ENCODE measurements around the gene GADD45B. TPM values are rescaled to one million over a fixed set of nuclear protein-coding genes. Genes with fewer than 3 reads are reported as not detected.
A peak's percentile ranks its signal among the peaks of the same experiment; 100 is the strongest.
"Not testable (repeated sequence)": the region's sequence is repeated elsewhere in the genome, so short reads cannot be mapped to it uniquely, and the experiment has no call there.

GADD45B gene
- total RNA-seq, 1 donor from 2014 or later, result 25.8 TPM

- no peak overlapping the region for H3K4me3 ChIP-seq (ENCODE audit: low read depth, low read length)
- TF ChIP-seq CTCF (IDR thresholded peaks at IDR 0.05; ENCODE audit: insufficient read depth, low read length, severe bottlenecking), result no peak
- H3K27me3 ChIP-seq (ENCODE audit: control insufficient read depth, insufficient read depth, low read length), result no peaks in the 10 kb centered on the region
- FAIRE-seq (no peak), DNase-seq (ENCODE audit: low read depth) (peak; percentile 64)
- H3K36me3 ChIP-seq (ENCODE audit: control insufficient read depth, insufficient read depth, low read length), result no peaks in the 10 kb centered on the region
Observed at GRCh38 chr19:2469102-2469914, 6.6 kb upstream of the GADD45B start.

GRCh38 chr19:2469915-2470200 is 6.1 kb upstream of the GADD45B start:
- not testable (repeated sequence) for H3K27me3 ChIP-seq (ENCODE audit: control insufficient read depth, insufficient read depth, low read length); H3K36me3 ChIP-seq (ENCODE audit: control insufficient read depth, insufficient read depth, low read length); H3K4me3 ChIP-seq (ENCODE audit: low read depth, low read length); FAIRE-seq; DNase-seq (ENCODE audit: low read depth)

- H3K4me3 ChIP-seq (ENCODE audit: low read depth, low read length), result peak overlapping the region; percentile 99
- peaks cover 2% of the 10 kb centered on the region for H3K36me3 ChIP-seq (ENCODE audit: control insufficient read depth, insufficient read depth, low read length)
- no peaks in the 10 kb centered on the region for H3K27me3 ChIP-seq (ENCODE audit: control insufficient read depth, insufficient read depth, low read length)
- FAIRE-seq, result no peak
- DNase-seq (ENCODE audit: low read depth), result peak; percentile 53
- TF ChIP-seq CTCF (IDR thresholded peaks at IDR 0.05; ENCODE audit: insufficient read depth, low read length, severe bottlenecking), result peak; percentile 87
Observed at GRCh38 chr19:2474232-2475017, 1.5 kb upstream of the GADD45B start.

GRCh38 chr19:2475018-2475701 is 767 bp upstream of the GADD45B start:
- FAIRE-seq (no peak), DNase-seq (ENCODE audit: low read depth) (no peak)
- no peak for TF ChIP-seq CTCF (IDR thresholded peaks at IDR 0.05; ENCODE audit: insufficient read depth, low read length, severe bottlenecking)
- H3K36me3 ChIP-seq (ENCODE audit: control insufficient read depth, insufficient read depth, low read length), result peaks cover 2% of the 10 kb centered on the region
- no peaks in the 10 kb centered on the region for H3K27me3 ChIP-seq (ENCODE audit: control insufficient read depth, insufficient read depth, low read length)
- H3K4me3 ChIP-seq (ENCODE audit: low read depth, low read length), result peak overlapping the region; percentile 99

- no peak for TF ChIP-seq CTCF (IDR thresholded peaks at IDR 0.05; ENCODE audit: insufficient read depth, low read length, severe bottlenecking)
- no peaks in the 10 kb centered on the region for H3K27me3 ChIP-seq (ENCODE audit: control insufficient read depth, insufficient read depth, low read length)
- no peak for DNase-seq (ENCODE audit: low read depth)
- peaks cover 2% of the 10 kb centered on the region for H3K36me3 ChIP-seq (ENCODE audit: control insufficient read depth, insufficient read depth, low read length)
- FAIRE-seq, result no peak
- peak overlapping the region; percentile 99 for H3K4me3 ChIP-seq (ENCODE audit: low read depth, low read length)
Observed at GRCh38 chr19:2476451-2477140, 669 bp downstream of the GADD45B start.
